CD1c-positive myeloid dendritic cell (primary cell): ENCODE measurements around the gene ADAMTSL3.
"Not testable (repeated sequence)": the region's sequence is repeated elsewhere in the genome, so short reads cannot be mapped to it uniquely, and the experiment has no call there.

Experiments
- DNase-seq: peaks from one replicate; pipeline ENCODE4 v3.0.0-alpha.2; 2016; ENCODE audit errors: extremely low spot score

ADAMTSL3 gene

DNA sequence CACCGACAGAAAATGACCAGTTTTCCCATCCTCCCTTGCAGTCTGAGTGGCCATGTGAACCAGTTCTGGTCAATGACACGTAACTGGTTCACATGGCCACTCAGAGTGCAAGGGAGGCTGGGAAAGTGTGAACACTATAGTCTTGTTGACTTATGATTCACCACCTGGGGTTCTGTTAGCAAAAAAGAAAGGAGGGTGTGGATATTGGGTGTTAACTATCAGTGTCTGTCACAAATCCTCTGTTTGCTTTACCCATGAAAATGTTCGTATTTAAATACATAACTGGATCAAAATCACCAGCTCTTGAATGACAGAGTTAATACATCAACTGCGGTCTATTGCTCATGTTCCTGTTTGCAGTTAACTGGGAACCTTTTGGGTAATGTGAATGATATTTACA lies 92.3 kb downstream of the ADAMTSL3 start:
- no peak for DNase-seq

DNA sequence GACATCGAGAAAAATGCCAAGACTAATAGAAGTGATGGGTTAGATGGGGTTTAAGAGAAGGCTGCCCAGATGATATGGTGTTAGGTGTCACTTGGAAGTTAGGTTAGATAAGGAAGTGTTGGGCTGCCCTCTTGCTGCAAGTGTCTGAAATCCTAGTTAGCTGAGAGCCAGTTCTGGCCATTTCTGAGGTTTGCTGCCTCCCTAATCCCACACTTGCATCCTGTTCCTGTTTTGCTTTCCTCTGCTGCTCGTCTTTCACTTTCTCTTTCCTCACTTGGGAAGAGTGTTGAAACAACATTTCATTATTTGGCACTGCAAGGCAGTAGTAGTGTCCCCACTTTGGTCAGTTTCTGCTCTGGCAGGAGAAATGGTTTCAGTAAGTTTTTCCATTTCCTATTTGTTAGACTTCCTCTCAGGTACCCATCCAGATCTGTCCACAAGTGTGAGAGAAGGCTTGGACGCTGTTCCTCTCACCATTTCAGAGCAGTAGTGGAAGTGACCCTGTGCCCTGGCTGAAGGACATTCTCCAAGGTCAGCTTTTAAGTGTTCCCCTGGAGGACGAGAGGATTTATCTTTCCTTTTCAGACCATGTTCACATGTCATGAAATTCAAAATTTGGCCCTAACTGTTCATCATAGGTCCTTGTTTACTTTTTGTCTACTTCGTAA lies 93.3 kb downstream of the ADAMTSL3 start:
- no peak for DNase-seq

DNA sequence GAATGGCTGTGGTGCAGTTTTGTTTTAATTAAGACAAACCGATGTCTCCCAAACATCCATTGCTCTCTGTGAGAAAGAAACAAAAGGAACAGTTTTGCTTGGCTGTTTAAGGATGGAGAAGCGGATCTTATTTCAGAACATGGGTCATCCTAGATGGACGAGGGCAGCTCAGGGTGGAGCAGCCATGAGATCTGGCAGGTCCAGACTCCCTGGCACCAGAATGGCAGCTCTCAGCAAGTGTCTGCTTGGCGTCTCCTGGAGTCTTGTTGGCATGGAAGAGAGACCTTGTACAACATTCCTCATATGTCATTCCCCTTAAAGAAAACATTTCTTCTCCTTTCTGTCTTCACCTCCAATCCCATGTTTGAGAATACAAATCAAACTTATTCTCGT lies 93.8 kb downstream of the ADAMTSL3 start:
- DNase-seq, result no peak

DNA sequence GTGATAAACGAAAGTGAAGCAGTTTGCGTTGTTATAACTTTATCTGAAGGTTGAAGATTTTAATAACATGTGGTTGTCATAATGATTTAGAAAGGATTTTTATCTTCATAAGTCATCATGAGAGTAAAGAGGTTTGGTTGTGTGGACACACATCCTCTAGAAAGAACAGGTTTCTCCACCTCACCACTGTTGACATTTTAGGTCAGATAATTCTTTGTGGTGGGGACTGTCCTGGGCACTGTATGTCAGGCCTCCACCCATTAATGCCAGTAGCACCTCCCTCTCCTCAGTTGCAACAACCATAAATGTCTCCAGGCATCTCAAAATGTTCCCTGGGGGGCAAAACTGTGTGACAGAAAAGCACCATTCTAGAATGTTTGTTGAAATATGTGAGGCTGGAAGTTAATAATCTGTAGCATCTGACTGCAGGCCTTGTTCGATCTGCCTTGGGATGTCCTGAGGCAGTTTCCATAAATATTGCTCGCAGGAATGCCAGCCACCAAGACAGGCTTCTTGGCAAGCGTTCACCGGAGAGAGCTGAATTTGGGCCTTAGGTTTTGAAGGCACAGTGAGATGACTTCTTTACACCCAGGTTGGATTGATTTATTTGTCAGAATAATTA lies 100.1 kb downstream of the ADAMTSL3 start:
- no peak for DNase-seq

DNA sequence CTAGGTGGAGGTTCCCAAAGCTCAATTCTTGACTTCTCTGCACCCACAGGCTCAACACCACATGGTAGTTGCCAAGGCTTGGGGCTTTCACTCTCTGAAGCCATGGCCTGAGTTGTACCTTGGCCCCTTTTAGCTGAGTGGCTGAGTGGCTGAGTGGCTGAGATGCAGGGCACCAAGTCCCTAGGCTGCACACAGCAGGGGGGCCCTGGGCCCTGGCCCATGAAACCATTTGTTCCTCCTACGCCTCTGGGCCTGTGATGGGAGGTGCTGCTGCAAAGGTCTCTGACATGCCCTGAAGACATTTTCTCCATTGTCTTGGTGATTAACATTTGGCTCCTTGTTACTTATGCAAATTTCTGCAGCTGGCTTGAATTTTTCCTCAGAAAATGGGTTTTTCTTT lies 103.4 kb downstream of the ADAMTSL3 start:
- not testable (repeated sequence) for DNase-seq

DNA sequence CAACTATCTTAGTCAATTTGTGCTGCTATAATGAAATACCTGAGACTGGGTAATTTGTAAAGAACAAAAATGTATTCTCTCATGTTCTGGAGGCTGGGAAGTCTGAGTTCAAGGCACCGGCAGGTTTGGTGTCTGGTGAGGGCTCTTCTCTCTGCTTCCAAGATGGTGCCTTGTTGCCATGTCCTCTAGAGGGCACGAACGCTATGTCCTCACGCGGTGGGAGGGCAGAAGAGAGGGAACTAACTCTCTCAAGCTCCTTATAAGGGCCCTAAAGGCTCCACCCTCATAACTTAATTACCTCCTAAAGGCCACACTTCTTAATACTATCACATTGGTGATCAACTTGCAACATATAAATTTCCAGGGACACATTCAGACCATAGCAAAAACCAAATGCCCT lies 108.4 kb downstream of the ADAMTSL3 start:
- no peak for DNase-seq

DNA sequence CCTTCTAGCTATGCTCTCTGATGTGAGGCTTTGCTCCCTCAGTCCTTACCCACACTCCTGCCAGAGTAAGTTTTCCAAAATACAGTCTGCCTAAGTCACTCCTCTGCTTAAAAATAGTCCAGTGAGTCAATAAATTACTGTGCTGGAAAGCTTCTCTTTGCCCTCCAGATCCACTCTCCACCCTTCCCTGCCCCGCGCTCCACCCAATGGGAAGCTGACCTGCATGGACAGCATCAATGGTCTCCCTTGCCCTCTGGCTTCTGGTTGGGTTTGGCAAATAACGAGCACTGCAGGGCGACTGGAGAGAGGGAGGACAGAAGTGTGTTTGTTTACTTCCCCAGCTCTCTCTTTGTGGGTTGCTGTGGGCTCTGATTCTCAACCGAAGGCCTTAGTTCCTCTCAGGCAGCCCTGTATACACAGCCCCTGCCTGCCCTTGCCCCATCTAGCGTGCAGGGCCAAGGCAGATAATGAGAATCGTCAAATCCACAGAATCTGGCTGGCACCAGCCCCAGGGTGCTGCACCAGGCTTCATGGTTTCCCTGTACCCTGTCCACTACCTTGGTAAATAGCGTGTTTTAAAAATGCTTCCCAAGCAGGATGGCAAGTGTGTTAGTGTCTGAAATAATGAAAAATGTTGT lies 110.4 kb downstream of the ADAMTSL3 start:
- DNase-seq, result no peak

DNA sequence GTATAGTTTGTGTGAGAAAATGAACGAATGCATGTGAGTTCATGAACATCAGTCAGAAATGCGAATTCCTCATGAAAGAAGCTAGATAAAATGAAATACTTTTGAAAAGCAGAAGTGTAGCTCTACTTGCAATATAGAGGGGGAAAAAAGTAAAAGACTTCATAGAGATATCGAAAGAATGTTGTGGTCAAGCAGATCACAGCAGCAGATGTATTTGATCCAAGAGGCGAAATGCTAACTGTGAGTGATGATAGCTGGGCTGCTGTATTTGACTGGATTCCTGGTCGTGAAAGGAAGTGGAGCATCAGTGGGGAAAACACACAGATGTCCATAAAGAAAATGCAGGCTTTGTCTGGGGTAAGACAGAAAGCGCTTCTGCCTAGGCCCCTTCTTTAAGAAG lies 112.4 kb downstream of the ADAMTSL3 start:
- no peak for DNase-seq

DNA sequence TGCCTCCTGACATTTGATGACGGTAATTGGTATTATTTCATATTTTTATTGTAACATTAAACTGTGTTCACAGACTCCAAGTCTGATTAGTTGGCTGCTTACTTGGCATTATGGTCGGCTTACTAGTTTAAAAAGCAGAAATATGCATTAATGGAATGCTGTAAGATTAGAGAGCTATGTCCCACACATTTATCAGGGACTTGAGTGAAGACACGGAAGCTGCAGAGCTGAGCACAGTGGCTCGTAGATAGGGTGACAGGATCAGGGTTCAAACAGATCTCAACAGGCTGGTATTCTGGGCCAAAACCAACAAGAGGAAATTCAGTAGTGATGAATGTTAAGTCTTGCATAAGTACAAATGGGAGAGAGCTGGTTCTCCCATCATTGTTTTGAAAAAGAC lies 113.8 kb downstream of the ADAMTSL3 start:
- DNase-seq, result no peak

DNA sequence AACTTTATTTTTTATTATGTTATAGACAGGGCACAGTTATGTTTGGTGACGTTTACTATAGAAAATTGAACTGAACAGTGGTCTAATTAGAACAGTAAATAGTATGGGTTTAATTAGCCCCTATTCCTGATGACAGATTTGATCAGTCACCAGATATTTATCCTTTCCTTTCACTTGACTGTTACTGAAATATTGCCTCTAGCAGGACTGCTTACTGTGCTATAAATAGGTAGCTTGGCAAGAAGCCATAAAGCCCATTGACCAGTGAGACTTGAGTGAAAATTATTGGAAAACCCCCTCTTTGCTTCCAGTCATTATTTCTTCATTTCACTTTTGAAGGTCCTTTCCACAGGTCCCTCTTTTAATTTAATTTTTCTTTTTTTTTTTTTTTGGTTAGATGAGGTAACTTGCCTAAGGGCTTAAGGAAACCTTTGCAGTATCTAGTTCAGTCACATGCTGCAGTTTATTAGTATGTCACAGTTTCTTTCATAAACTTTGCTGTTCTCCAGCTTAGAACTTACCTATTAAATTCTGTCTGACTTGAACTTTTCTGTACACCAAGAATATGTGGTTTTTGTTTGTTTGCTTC lies 115.6 kb downstream of the ADAMTSL3 start:
- no peak for DNase-seq

DNA sequence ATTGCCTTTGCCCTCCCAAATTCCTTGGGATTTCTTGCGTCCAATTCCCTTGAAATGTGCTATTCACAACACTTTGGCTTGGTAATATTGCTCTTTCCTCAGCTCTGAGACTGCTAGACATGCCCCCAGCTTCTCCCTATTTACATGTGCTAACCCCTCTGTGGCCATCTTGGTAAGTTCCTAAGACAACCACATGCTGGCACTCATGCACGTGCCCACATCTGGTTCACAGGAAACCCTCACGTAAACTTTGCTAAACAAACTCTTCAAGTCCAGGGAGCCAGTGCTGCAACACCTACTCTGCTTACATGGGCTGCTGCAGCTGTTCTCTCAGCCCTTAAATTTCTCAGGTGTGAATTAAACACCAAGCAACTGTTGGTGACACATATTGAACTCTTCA lies 121.8 kb downstream of the ADAMTSL3 start:
- DNase-seq, result no peak

DNA sequence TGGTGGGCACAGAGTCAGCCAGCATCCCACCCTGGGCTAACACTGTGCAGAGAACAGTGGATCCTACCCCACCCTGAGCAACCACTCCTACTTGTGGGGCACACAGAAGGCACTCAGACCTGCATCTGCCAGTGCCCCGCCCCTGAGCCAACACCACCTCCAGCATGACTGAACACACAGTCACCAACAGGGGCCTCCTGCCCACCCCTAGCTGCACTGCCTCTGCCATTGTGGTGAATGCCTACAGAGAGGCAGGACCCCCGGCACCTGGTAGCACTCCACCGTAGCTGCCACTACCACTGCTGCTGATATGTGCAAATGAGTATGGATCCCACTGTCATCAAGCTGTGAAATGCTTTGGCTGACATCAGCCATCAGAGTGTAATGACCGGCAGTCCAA lies 123.1 kb downstream of the ADAMTSL3 start:
- no peak for DNase-seq

DNA sequence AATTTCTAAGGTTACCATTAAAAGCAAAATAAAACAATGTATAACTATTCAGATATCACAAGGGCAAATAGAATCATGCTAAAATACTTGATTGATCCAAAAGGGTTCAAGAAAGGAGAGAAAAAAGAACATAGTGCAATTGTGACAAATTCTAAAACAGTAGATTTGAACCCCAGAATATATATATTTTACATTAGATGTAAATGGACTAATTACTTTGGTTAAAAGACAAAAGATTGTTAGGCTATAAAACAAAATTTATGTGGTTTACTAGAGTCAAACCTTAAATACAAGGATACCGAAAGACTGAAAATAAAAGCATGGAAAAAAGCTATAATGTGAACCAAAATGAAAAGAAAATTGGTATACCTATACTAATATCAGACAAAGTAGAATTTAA lies 129.3 kb downstream of the ADAMTSL3 start:
- DNase-seq, result no peak

DNA sequence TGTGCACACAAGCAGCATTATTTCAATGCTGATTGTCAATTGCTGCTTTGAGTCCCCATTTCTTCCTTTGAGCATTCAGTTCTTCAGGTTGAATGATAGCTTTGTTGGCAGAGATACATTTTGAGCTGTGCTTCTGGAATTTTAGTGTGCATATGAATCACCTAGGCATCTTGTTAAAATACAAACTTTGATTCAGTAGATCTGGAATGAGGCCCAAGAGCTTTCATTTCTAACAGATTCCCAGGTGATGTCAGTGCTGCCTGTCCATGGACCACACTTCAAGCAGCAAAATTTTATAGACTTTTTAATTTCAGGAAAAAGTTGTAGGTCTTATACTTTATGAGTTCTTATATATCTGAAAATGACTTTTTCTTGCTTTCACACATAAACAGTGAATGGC lies 131.1 kb downstream of the ADAMTSL3 start:
- DNase-seq, result no peak

DNA sequence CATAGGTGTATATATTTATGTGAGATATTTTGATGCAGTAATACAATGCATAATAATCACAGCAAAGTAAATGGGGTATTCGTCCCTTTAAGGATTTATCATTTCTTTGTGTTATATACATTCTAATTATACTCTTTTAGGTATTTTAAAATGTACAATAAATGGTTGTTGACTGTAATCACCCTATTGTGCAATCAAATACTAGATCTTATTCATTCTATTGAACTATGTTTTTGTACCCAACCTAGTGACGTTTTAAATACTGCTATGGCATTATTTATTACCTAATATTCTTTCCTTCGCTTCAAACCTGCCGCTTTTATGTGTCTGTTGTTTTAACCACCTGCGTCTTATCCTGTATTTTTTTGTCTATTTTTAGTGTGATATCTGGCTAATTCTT lies 132.4 kb downstream of the ADAMTSL3 start:
- DNase-seq, result no peak

DNA sequence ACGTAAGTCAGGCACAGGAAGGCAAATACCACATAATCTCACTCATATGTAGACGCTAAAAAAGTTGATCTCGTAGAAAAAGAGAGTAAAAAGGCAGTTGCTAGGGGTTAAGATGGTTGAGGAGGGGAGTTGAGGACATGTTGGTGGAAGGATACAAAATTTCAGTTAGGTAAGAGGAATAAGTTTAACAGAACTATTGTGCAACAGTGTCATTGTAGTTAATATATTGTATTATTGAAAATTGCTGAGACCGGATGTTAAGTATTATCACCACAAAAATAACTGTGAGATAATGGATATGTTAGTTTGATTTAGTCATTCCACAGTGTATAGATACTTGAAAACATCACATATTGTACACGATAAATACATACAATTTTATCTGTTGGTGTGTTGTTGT lies 139.1 kb downstream of the ADAMTSL3 start:
- DNase-seq, result no peak

DNA sequence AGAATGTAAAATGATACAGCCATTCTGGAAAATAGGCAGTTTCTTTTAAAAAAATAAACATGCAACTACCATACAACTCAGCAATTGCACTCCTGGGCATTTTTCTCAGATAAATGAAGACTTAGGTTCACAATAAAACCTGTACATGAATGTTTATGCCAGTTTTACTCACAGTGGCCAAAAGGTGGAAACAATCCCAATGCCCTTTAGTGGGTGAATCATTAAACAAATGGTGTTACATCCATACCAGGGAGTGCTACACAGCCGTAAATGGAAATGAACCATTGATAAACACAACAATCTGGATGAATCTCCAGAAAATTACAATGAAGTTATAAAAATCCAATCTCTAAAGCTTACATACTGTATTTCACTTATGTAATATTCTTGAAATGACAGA lies 140.3 kb downstream of the ADAMTSL3 start:
- DNase-seq, result no peak

DNA sequence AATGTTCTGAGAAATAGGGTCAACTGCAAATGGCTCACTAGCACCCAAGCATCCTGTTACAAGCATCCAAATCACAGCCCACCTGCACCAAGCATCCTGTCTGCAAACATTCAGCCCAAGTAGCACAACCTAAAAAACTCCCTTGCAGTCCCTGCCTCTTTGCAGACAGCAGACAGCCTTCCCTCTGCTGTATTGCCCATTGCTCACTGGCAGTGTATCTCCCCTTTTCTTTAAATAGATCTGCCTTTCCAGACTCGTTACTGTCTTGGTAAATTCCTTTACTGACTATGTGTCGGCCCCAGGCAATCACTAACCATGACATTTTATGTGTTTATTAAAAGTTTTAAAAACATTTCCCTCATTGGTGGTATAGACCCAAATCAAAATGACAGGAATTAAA lies 155.4 kb downstream of the ADAMTSL3 start:
- no peak for DNase-seq

DNA sequence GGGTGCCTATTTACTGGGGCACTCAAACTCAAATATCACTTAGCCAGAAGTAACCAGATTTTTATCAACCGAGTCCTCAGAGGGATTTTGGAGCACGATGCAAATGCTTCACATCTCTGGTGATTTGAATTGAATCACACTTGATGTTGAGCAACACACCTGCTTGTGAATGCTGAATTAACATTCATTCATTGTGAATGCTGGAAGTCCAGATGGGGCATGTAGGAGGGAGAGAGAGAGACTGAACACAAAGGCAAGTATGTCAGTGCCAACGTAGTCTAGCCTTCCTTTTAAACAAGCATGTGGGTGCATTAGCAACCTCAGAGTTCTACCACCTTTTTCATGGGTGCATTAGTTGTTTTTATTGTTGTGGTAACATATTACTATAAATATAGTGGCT lies 156.2 kb downstream of the ADAMTSL3 start:
- DNase-seq, result no peak

DNA sequence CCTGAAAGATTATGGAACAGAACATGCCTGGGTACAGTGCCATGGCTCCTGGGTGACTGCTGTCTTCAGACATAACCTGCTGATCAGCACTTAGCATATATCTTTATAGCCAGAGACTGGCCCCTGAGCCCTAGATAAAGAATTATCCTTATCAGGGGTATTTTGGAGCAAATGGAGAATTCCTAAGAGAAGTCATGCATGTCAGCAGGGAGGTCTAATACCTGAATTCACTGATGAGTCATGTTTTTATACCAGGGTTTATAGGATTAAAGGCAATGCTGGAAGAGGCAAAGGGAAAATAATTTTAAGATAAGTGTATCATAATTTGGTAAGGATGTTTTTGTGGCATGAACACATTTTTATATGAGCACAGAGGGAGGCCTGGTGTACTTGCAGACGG lies 159.8 kb downstream of the ADAMTSL3 start:
- no peak for DNase-seq

DNA sequence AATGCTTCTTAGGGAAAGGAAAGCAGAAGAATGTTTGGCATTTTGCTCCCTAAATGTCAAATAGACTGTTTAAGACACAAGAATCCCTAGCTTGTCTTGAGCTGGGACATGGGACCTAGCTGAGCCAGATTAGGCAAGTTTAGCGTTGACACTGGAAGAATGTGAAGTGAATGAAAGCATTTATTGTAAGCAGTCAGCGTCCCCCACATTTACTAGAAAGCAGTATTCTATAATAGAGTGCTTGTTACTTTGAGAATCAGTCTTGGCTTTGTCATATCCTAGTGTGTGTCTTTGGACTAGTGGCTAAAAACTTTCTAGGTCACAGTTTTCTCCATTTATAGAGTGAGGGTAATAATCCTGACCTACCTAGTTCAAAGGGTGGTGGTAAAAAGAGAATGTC lies 161.6 kb downstream of the ADAMTSL3 start:
- DNase-seq, result no peak

DNA sequence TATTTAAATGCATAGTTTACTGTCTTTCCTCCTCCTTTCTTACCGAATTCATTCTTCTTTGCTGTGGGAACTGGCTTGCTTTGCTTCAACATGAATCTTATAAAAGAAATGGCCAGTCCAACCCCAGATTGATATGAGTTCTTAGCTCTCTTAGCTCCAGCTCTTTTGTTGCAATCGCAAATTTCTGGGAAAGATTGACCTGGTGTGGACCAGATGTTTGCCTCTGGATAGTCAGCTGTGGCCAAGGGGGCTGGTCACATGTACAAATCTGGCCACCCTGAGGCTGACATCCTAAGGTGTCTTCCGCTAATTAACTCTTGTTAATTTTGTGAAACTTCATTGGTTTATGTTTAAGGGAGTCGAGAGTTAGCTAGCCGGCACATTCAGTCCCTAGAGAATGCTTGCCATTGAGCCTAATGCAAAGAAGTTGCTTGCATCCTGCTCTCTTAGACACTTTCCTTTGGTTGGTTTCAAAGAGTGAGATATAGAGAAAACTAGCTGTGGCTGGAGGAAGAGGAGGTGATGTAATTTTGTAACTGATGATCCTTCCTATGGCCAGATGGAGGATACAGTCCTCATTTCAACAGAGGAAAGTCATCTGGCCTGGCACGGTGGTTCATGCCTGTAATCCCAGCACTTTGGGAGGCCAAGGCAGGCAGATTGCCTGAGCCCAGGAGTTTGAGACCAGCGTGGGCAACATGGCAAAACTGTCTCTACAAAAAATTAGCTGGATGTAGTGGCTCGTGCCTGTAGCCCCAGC lies 162.4 kb downstream of the ADAMTSL3 start:
- DNase-seq, result no peak
